ENCODE results near the gene MYO3B. TPM values are rescaled to one million over a fixed set of nuclear protein-coding genes. Genes with fewer than 3 reads are reported as not detected.
"Not testable (repeated sequence)": the region's sequence is repeated elsewhere in the genome, so short reads cannot be mapped to it uniquely, and the experiment has no call there.

The MYO3B gene
- total RNA-seq, 1 experiment from 2014 or later: not detected

GRCh38 chr2:170670651-170671050, 492.7 kb downstream of the MYO3B start:
- POLR2A ChIA-PET: interaction anchor here (0.5 kb wide), 1 partner anchor 212 kb away, joined by 3 read pairs; no protein-coding TSS in a partner anchor
- no peaks in the 10 kb centered on the region for H3K9me3 Mint-ChIP-seq (ENCODE audit: unreplicated experiment)
- CTCF ChIA-PET: interaction anchor here (0.6 kb wide), 1 partner anchor 120 kb away, joined by 3 read pairs; no protein-coding TSS in a partner anchor
- no peak for TF ChIP-seq CTCF (IDR thresholded peaks at IDR 0.05; ENCODE audit: unreplicated experiment)
- no peak overlapping the region for H3K4me3 Mint-ChIP-seq (ENCODE audit: unreplicated experiment)
- no peaks in the 10 kb centered on the region for H3K4me1 Mint-ChIP-seq (ENCODE audit: insufficient read depth, unreplicated experiment)
- H3K27me3 Mint-ChIP-seq (ENCODE audit: insufficient read depth, unreplicated experiment): peaks cover 3% of the 10 kb centered on the region
- no TSS peak for BruUV-seq (replicated peaks)
- no peak for DNase-seq (ENCODE audit: unreplicated experiment)
- no peaks in the 10 kb centered on the region for H3K36me3 Mint-ChIP-seq (ENCODE audit: insufficient read depth, unreplicated experiment)
- intact Hi-C loops (cut with micrococcal nuclease): no loop called here
- no peak overlapping the region for H3K27ac Mint-ChIP-seq (ENCODE audit: low read depth, unreplicated experiment)

GRCh38 chr2:170671079-170671478, 493.1 kb downstream of the MYO3B start:
- Mint-ChIP-seq H3K9me3 (ENCODE audit: unreplicated experiment) (no peaks in the 10 kb centered on the region), H3K4me1 (ENCODE audit: insufficient read depth, unreplicated experiment) (no peaks in the 10 kb centered on the region), H3K27ac (ENCODE audit: low read depth, unreplicated experiment) (no peak overlapping the region), H3K4me3 (ENCODE audit: unreplicated experiment) (no peak overlapping the region), H3K36me3 (ENCODE audit: insufficient read depth, unreplicated experiment) (no peaks in the 10 kb centered on the region), H3K27me3 (ENCODE audit: insufficient read depth, unreplicated experiment) (no peaks in the 10 kb centered on the region)
- no TSS peak for BruUV-seq (replicated peaks)
- POLR2A ChIA-PET: interaction anchor here (0.5 kb wide), 1 partner anchor 213 kb away, joined by 3 read pairs; no protein-coding TSS in a partner anchor
- no peak for DNase-seq (ENCODE audit: unreplicated experiment)
- intact Hi-C loops (cut with micrococcal nuclease): no loop called here
- CTCF ChIA-PET: interaction anchor here (0.6 to 0.9 kb wide), 3 partner anchors 94 to 142 kb away, joined by 3 to 4 read pairs (median 3); no protein-coding TSS in a partner anchor
- no peak for TF ChIP-seq CTCF (IDR thresholded peaks at IDR 0.05; ENCODE audit: unreplicated experiment)

- H3K36me3 Mint-ChIP-seq (ENCODE audit: insufficient read depth, unreplicated experiment); H3K4me3 Mint-ChIP-seq (ENCODE audit: unreplicated experiment); H3K27ac Mint-ChIP-seq (ENCODE audit: low read depth, unreplicated experiment); H3K27me3 Mint-ChIP-seq (ENCODE audit: insufficient read depth, unreplicated experiment); H3K4me1 Mint-ChIP-seq (ENCODE audit: insufficient read depth, unreplicated experiment); POLR2A ChIA-PET; intact Hi-C loops (cut with micrococcal nuclease); H3K9me3 Mint-ChIP-seq (ENCODE audit: unreplicated experiment); DNase-seq (ENCODE audit: unreplicated experiment); BruUV-seq (replicated peaks): not testable (repeated sequence)
- CTCF ChIA-PET: interaction anchor here (0.8 to 1.3 kb wide), 2 partner anchors 21 to 265 kb away, joined by 4 to 5 read pairs; no protein-coding TSS in a partner anchor
These were observed 496.3 kb downstream of the MYO3B start for GRCh38 chr2:170674282-170674681.

- intact Hi-C loops (cut with micrococcal nuclease): no loop called here
- H3K27ac Mint-ChIP-seq (ENCODE audit: low read depth, unreplicated experiment): no peak overlapping the region
- H3K4me3 Mint-ChIP-seq (ENCODE audit: unreplicated experiment): no peak overlapping the region
- H3K4me1 Mint-ChIP-seq (ENCODE audit: insufficient read depth, unreplicated experiment): no peaks in the 10 kb centered on the region
- H3K27me3 Mint-ChIP-seq (ENCODE audit: insufficient read depth, unreplicated experiment): no peaks in the 10 kb centered on the region
- CTCF ChIA-PET: no interaction called here
- POLR2A ChIA-PET: no interaction called here
- H3K36me3 Mint-ChIP-seq (ENCODE audit: insufficient read depth, unreplicated experiment): no peaks in the 10 kb centered on the region
- DNase-seq (ENCODE audit: unreplicated experiment): no peak
- no TSS peak for BruUV-seq (replicated peaks)
- TF ChIP-seq CTCF (IDR thresholded peaks at IDR 0.05; ENCODE audit: unreplicated experiment): no peak
- no peaks in the 10 kb centered on the region for H3K9me3 Mint-ChIP-seq (ENCODE audit: unreplicated experiment)
These were observed 497.8 kb downstream of the MYO3B start for GRCh38 chr2:170675701-170676100.
